ENCODE data around the gene ACTR2.

GRCh38 chr2:65313954-65314256 is 86.3 kb downstream of the ACTR2 start:
- TF ChIP-seq CTCF (IDR thresholded peaks at IDR 0.05; ENCODE audit: insufficient read depth, low read length, poor library complexity, severe bottlenecking) (no peak), EZH2phosphoT487 (conservative IDR thresholded peaks at IDR 0.05; ENCODE audit: low read length) (no peak)

All from SU-DHL-6 (cell line).